Keratinocyte (primary cell): ENCODE data around the gene MBD3L1. TPM values are rescaled to one million over a fixed set of nuclear protein-coding genes. Genes with fewer than 3 reads are reported as not detected.

Experiments
- DNase-seq: peaks from one replicate; pipeline ENCODE4 v3.0.0-alpha.2; 2011; ENCODE audit warnings: low read depth, missing footprints, low spot score
- FAIRE-seq: peaks from 2 replicates; lab custom pipeline; 2011; peaks lifted over from hg19 to GRCh38; lab: Jason Lieb, UNC
- H2AFZ ChIP-seq: 2 replicates; pipeline ENCODE4 v1.6.0; 2012; ENCODE audit warnings: low read length, control low read depth, inconsistent platforms; ENCODE audit not compliant: control insufficient read depth
- H3K27ac ChIP-seq: 2 replicates; pipeline ENCODE4 v1.5.1; 2011; ENCODE audit warnings: low read length; ENCODE audit not compliant: control insufficient read depth, insufficient read depth
- H3K27me3 ChIP-seq: 3 replicates; pipeline ENCODE4 v1.6.0; 2011; ENCODE audit warnings: low read length; ENCODE audit not compliant: control insufficient read depth, insufficient read depth; ENCODE audit errors: extremely low read depth
- H3K36me3 ChIP-seq, 2 experiments: 2 replicates in 1 of 2; 3 replicates in 1 of 2; pipeline ENCODE4 v1.5.1; 2011; ENCODE audit warnings: low read length in 2 of 2, mild to moderate bottlenecking in 1 of 2; ENCODE audit not compliant: control insufficient read depth in 2 of 2, insufficient read depth in 2 of 2; ENCODE audit errors: extremely low read depth in 1 of 2
- H3K4me1 ChIP-seq: 3 replicates; pipeline ENCODE4 v1.5.1; 2011; ENCODE audit warnings: low read length; ENCODE audit not compliant: control insufficient read depth, insufficient read depth; ENCODE audit errors: extremely low read depth
- H3K4me2 ChIP-seq: 3 replicates; pipeline ENCODE4 v1.6.0; 2011; ENCODE audit warnings: low read depth, low read length; ENCODE audit not compliant: control insufficient read depth, insufficient read depth; ENCODE audit errors: extremely low read depth
- H3K4me3 ChIP-seq, 3 experiments: fragments of 200-600 bp in 1 of 3; sonication (generic) in 1 of 3; 2 replicates in 2 of 3; 3 replicates in 1 of 3; pipeline ENCODE4 v1.5.1; 2011 to 2016; ENCODE audit warnings: low read length in 3 of 3, mild to moderate bottlenecking in 3 of 3, control low read depth in 2 of 3, inconsistent platforms in 1 of 3, low read depth in 1 of 3, mixed read lengths in 1 of 3, mixed run types in 1 of 3, moderate library complexity in 1 of 3; ENCODE audit not compliant: control insufficient read depth in 2 of 3, insufficient read depth in 2 of 3; ENCODE audit errors: extremely low read depth in 1 of 3
- H3K79me2 ChIP-seq: 2 replicates; pipeline ENCODE4 v1.6.0; 2012; ENCODE audit warnings: low read length; ENCODE audit not compliant: control insufficient read depth, insufficient read depth
- H3K9ac ChIP-seq: 3 replicates; pipeline ENCODE4 v1.6.0; 2011; ENCODE audit warnings: low read length; ENCODE audit not compliant: control insufficient read depth, insufficient read depth; ENCODE audit errors: extremely low read depth
- H3K9me1 ChIP-seq: 3 replicates; pipeline ENCODE4 v1.6.0; 2011; ENCODE audit warnings: low read length; ENCODE audit not compliant: control insufficient read depth, insufficient read depth; ENCODE audit errors: extremely low read depth
- H3K9me3 ChIP-seq: 2 replicates; pipeline ENCODE4 v1.5.1; 2012; ENCODE audit warnings: low read depth, low read length; ENCODE audit not compliant: control insufficient read depth
- H4K20me1 ChIP-seq: 3 replicates; pipeline ENCODE4 v1.6.0; 2011; ENCODE audit warnings: low read length; ENCODE audit not compliant: control insufficient read depth, insufficient read depth; ENCODE audit errors: extremely low read depth
- CTCF ChIP-seq, 3 experiments: IDR thresholded peaks in 1 of 3; conservative IDR thresholded peaks in 1 of 3; optimal IDR thresholded peaks in 1 of 3; 2 replicates in 2 of 3; 3 replicates in 1 of 3; pipeline versions ENCODE3 to v1.5.1; 2011; ENCODE audit warnings: low read length in 3 of 3, mild to moderate bottlenecking in 3 of 3, moderate library complexity in 2 of 3, control low read depth in 1 of 3, inconsistent platforms in 1 of 3; ENCODE audit not compliant: insufficient read depth in 2 of 3; ENCODE audit errors: extremely low read depth in 1 of 3
- EZH2 ChIP-seq: IDR thresholded peaks from one replicate; pipeline ENCODE4 v1.6.1; 2012; ENCODE audit warnings: inconsistent platforms, mild to moderate bottlenecking, low read length, moderate library complexity
- dilution Hi-C: fragments of 300-500 bp; cut with MboI; formaldehyde crosslinking; loops from one replicate; pipeline ENCODE4 v1.7.0; 2020; ENCODE audit warnings: low sequenced_read_pairs; ENCODE audit not compliant: extremely low pct_ligation_motif_present
- polyA plus RNA-seq, 5 experiments: library from polyadenylated mRNA; depleted of rRNA in 3 of 5; stranded (reverse) in 3 of 5; stranded (forward) in 1 of 5; unstranded in 1 of 5; fragments of >200 nt; gene quantifications; 1 replicate in 1 of 5; 2 replicates in 3 of 5; 3 replicates in 1 of 5; pipeline versions ENCODE4 v1.2.1 to v1.2.3, GENCODE V29; 2011 to 2012; ENCODE audit warnings: missing spikeins in 2 of 5, low read depth in 1 of 5, low replicate concordance in 1 of 5

The MBD3L1 gene
- polyA plus RNA-seq, 1 donor (not counting 4 experiments of a cell fraction or from before 2014, with no cell fraction given) = not detected

GRCh38 chr19:8831373-8831772 lies 804 bp upstream of the MBD3L1 start:
- Histone ChIP-seq H2AFZ (peak overlapping the region; percentile 92), H3K9me1 (no peaks in the 10 kb centered on the region), H3K9me3 (no peaks in the 10 kb centered on the region), H4K20me1 (no peaks in the 10 kb centered on the region), H3K79me2 (no peaks in the 10 kb centered on the region), H3K4me1 (peaks cover 8% of the 10 kb centered on the region), H3K4me2 (peak overlapping the region; percentile 93), H3K27ac (peak overlapping the region; percentile 80), H3K4me3 (peak overlapping the region; percentile 67 to 82 (median 81)), H3K27me3 (no peaks in the 10 kb centered on the region), H3K36me3 (no peaks in the 10 kb centered on the region), H3K9ac (peak overlapping the region; percentile 90)
- no peak for DNase-seq
- dilution Hi-C loops = no loop called here
- FAIRE-seq = no peak
- TF ChIP-seq CTCF (optimal IDR thresholded peaks at IDR 0.05 in 1 of 3, IDR thresholded peaks at IDR 0.05 in 1 of 3, conservative IDR thresholded peaks at IDR 0.05 in 1 of 3; ENCODE audit: extremely low read depth in 1 of 3, insufficient read depth in 2 of 3, low read length in 3 of 3) = no peak
- no peak for TF ChIP-seq EZH2

- peak overlapping the region; percentile 80 for H3K27ac ChIP-seq
- H3K4me1 ChIP-seq = peaks cover 8% of the 10 kb centered on the region
- H3K36me3 ChIP-seq = no peaks in the 10 kb centered on the region
- TF ChIP-seq EZH2 = no peak
- no peak for TF ChIP-seq CTCF (optimal IDR thresholded peaks at IDR 0.05 in 1 of 3, IDR thresholded peaks at IDR 0.05 in 1 of 3, conservative IDR thresholded peaks at IDR 0.05 in 1 of 3; ENCODE audit: extremely low read depth in 1 of 3, insufficient read depth in 2 of 3, low read length in 3 of 3)
- H3K9me3 ChIP-seq = no peaks in the 10 kb centered on the region
- FAIRE-seq (no peak), DNase-seq (no peak)
- H2AFZ ChIP-seq = peak overlapping the region; percentile 92
- peak overlapping the region; percentile 90 for H3K9ac ChIP-seq
- H3K27me3 ChIP-seq = no peaks in the 10 kb centered on the region
- no peaks in the 10 kb centered on the region for H4K20me1 ChIP-seq
- H3K79me2 ChIP-seq = no peaks in the 10 kb centered on the region
- dilution Hi-C loops = no loop called here
- peak overlapping the region; percentile 67 to 82 (median 81) for H3K4me3 ChIP-seq
- H3K4me2 ChIP-seq = peak overlapping the region; percentile 93
- H3K9me1 ChIP-seq = no peaks in the 10 kb centered on the region
These were observed 395 bp upstream of the MBD3L1 start for GRCh38 chr19:8831832-8832131.
